Measurements from ENCODE around the gene SPRTN.

GRCh38 chr1:231337472-231338269 is 422 bp upstream of the SPRTN start, which contains the start of gene EXOC8:
- no peak for TF ChIP-seq EZH2 (IDR thresholded peaks at IDR 0.05; ENCODE audit: borderline replicate concordance)
- no peak for TF ChIP-seq CTCF (IDR thresholded peaks at IDR 0.05; ENCODE audit: poor library complexity)

Measured in hepatocyte (in vitro differentiated cells).